ENCODE measurements around the gene ADAM12.

DNA sequence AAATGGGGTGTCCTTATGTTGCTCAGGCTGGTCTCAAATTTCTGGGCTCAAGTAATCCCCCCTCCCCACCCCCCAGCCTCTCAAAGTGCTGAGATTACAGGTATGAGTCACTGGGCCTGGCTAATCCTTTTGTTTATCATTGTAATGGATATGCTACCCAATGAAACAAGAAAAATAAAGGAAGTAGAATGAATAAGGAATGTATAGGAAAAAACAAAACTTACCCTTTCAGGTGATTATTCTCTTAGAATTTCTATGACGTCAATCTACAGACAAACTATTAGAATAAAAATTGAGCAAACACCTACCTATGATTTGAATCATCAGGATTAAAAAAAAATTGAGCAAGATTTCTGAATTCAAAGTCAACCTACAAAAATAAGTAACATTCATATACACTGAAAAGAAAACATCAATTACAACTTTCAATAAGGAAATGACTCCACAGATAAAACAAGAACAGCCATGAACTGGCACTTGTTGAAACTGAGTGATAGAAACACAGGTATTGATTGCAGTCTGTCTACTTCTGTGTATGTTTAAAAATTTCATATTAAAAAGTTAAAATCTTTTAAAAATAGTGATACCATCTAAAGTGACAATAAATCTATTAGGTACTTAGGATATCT is 12.2 kb downstream of the ADAM12 start:
- TF ChIP-seq EZH2 (IDR thresholded peaks at IDR 0.05; ENCODE audit: low read length, missing control alignments), result no peak
- TF ChIP-seq, protein P1, sequence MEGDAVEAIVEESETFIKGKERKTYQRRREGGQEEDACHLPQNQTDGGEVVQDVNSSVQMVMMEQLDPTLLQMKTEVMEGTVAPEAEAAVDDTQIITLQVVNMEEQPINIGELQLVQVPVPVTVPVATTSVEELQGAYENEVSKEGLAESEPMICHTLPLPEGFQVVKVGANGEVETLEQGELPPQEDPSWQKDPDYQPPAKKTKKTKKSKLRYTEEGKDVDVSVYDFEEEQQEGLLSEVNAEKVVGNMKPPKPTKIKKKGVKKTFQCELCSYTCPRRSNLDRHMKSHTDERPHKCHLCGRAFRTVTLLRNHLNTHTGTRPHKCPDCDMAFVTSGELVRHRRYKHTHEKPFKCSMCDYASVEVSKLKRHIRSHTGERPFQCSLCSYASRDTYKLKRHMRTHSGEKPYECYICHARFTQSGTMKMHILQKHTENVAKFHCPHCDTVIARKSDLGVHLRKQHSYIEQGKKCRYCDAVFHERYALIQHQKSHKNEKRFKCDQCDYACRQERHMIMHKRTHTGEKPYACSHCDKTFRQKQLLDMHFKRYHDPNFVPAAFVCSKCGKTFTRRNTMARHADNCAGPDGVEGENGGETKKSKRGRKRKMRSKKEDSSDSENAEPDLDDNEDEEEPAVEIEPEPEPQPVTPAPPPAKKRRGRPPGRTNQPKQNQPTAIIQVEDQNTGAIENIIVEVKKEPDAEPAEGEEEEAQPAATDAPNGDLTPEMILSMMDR (conservative IDR thresholded peaks at IDR 0.05 in 1 of 2, IDR thresholded peaks at IDR 0.05 in 1 of 2; ENCODE audit: low read depth in 1 of 2, low read length in 2 of 2), result no peak

Measured in fibroblast of lung (primary cell).